Hematopoietic multipotent progenitor cell treated with erythropoietin and hydrocortisone succinate and interleukin-3 and kit ligand, for 8 days (in vitro differentiated cells): ENCODE measurements around the gene WDFY1.
A peak's percentile ranks its signal among the peaks of the same experiment; 100 is the strongest.

Experiments used
- DNase-seq: peaks from one replicate; pipeline ENCODE4 v3.0.0-alpha.2; 2015

WDFY1 gene

GRCh38 chr2:223853425-223853837 lies 91.7 kb downstream of the WDFY1 start:
- no peak for DNase-seq

- no peak for DNase-seq
These were observed 92.8 kb downstream of the WDFY1 start for GRCh38 chr2:223852281-223852795.

DNA sequence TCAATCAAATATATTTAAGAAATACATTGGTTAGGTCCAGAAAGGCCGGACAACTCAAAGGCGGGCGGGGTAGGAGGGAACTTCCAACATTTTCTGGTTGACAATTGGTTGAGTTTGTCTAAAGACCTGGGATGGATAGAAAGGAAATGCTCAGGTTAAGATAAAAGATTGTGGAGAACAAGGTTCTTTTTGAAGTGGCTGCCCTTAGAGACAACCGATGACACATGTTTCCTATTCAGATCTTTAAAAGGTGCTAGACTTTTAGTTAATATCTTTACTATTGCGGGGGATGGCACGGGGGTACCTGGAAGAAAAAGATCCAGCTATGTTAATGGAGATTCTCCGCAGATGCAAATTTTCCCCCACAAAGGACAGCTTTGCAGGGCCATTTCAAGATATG lies 97.7 kb downstream of the WDFY1 start:
- DNase-seq = no peak

- no peak for DNase-seq
These were observed 98.6 kb downstream of the WDFY1 start for GRCh38 chr2:223846515-223846914.

- DNase-seq = no peak
These were observed 103.5 kb downstream of the WDFY1 start for GRCh38 chr2:223841436-223842190.

DNA sequence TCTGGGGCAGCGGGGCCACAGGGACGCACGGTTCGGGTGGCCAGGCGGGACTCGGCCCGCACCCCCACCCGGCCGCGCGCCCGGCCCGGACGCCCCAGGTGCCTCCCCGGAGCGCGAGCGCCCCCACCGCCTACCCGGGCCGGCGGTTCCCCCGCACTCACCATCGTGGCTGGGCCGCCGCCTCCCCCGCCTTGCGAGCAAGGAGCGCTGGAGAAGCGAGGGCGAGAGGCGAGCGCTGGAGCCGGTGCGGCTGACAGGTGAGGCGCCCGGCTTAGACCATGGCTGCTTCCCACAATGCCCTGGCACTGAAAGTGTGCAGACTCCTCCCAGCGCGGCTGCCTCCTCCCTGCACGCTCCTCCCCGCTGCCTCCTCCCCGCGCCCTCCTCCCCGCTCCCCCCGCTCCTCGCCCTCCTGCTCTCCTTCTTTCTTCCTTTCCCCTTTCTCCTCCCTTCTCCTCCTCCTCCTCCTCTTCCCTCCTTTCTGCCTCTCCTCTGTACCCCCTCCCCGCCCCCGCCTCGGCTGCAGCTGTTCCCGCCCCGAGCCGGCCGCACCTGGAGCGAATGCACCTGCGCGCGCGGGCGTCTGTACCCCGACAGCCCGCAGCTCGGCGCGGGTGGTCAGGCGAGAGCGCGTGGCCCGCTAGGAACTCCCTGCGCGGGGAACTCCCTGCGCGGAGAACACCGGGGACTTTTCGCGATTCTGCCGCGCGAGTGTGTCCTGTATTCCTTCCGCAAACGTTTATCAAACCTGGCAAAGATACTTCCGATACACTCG lies 107.7 kb downstream of the WDFY1 start, which contains the start of gene AP1S3:
TSS of gene AP1S3 (minus strand) at position 296 of the 775 bp plus-strand sequence. CDS start at position 164, 132 bp downstream.
- peak; percentile 75 for DNase-seq

DNA sequence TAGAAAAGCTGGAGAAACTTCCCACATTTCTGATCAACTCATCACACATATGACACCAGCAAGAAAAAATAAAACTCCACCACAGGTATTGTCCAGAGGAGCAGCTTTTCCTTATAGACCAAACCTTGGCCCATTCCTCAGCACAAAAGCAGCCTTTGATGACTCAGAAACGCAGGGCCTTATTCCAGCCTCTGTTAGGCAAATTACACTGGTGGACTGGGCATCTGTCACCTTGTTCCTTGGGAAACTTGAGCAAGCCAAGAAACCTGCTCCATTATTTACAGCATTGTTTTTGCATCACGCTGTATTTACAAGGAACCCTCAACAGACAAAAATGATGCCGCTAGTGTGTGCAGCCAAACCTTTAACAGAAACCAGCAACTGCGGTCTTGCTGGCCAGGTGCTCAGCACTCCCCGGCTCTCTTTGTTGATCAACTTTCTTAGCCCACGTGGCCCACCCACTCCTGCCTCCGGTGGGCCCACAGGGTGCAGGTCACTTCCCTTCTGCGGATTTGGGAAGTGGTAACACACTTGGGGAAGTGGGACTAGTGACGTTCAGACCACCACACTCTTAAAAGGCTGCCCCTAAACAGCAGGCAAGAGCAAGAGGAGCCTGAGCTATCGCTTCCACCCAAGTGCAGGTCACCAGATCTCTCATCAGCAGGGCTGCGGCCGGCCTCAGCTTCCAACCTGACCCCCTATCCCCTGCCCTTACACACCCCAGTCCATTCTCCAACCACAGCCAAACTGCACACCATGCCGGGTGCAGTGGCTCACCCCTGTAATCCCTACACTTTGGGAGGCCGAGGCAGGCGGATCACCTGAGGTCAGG lies 109.2 kb downstream of the WDFY1 start:
- no peak for DNase-seq

GRCh38 chr2:223834431-223834830 lies 110.7 kb downstream of the WDFY1 start:
- DNase-seq = no peak

GRCh38 chr2:223832241-223832903 lies 112.8 kb downstream of the WDFY1 start:
- DNase-seq = no peak

- no peak for DNase-seq
These were observed 116.0 kb downstream of the WDFY1 start for GRCh38 chr2:223829128-223829527.

DNA sequence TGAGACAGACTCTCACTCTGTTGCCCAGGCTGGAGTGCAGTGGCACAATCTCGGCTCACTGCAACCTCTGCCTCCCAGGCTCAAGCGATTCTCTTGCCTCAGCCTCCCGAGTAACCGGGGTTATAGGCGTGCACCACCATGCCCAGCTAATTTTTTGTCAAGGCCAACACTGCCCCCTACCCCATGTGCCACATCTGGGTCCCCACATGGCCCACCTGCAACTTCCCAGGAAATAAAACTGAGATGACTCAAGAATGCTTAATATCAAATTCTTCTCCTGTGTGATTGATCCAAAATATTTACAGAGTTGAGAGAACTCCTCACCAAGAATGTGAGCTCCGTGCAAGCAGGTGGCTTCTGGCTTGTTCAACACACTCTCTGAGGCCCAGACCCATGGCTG lies 116.8 kb downstream of the WDFY1 start:
- DNase-seq = no peak

GRCh38 chr2:223826995-223827394 lies 118.1 kb downstream of the WDFY1 start:
- no peak for DNase-seq
